Neural cell (in vitro differentiated cells): Measurements from ENCODE around the gene REC114. TPM values are rescaled to one million over a fixed set of nuclear protein-coding genes. Genes with fewer than 3 reads are reported as not detected.

Experiments
- H2AFZ ChIP-seq: fragments of 200-600, 300-800 bp; sonication (generic), shearing (Covaris generic); 2 replicates; pipeline ENCODE4 v1.6.0; 2014; ENCODE audit warnings: low read depth, mild to moderate bottlenecking, antibody characterized with exemption, low read length, moderate library complexity
- H3F3A ChIP-seq: fragments of 200-600 bp; shearing (Covaris generic); 2 replicates; pipeline ENCODE4 v1.6.1; 2016; ENCODE audit warnings: mild to moderate bottlenecking, moderate library complexity, mixed read lengths, antibody characterized with exemption, low read length; ENCODE audit not compliant: insufficient read depth, poor library complexity, severe bottlenecking
- H3K27ac ChIP-seq: fragments of 200-600, 300-800 bp; sonication (generic), shearing (Covaris generic); 2 replicates; pipeline ENCODE4 v1.5.1; 2014; ENCODE audit warnings: mild to moderate bottlenecking, low read length, moderate library complexity
- H3K27me3 ChIP-seq: fragments of 300-800, 200-600 bp; sonication (generic), shearing (Covaris generic); 2 replicates; pipeline ENCODE4 v1.6.0; 2014; ENCODE audit warnings: mild to moderate bottlenecking, low read depth, low read length, moderate library complexity; ENCODE audit not compliant: insufficient read depth
- H3K36me3 ChIP-seq: fragments of 300-800, 200-600 bp; sonication (generic), shearing (Covaris generic); 2 replicates; pipeline ENCODE4 v1.5.1; 2014; ENCODE audit warnings: mild to moderate bottlenecking, antibody characterized with exemption, low read length, moderate library complexity; ENCODE audit not compliant: insufficient read depth
- H3K4me2 ChIP-seq: fragments of 300-800, 200-600 bp; sonication (generic), shearing (Covaris generic); 2 replicates; pipeline ENCODE4 v1.6.0; 2014; ENCODE audit warnings: mild to moderate bottlenecking, low read length
- H3K4me3 ChIP-seq: fragments of 300-800, 200-600 bp; sonication (generic), shearing (Covaris generic); 2 replicates; pipeline ENCODE4 v1.5.1; 2014; ENCODE audit warnings: mild to moderate bottlenecking, low read length, moderate library complexity
- H3K79me2 ChIP-seq: fragments of 200-600 bp; shearing (Covaris generic); replicated peaks from 2 replicates; pipeline ENCODE4 v1.6.0; 2014; ENCODE audit warnings: mild to moderate bottlenecking, low read length, moderate library complexity; ENCODE audit not compliant: insufficient read depth
- H3K9ac ChIP-seq: fragments of 300-800, 200-600 bp; sonication (generic), shearing (Covaris generic); 2 replicates; pipeline ENCODE4 v1.6.1; 2016; ENCODE audit warnings: mild to moderate bottlenecking, low read length, mixed read lengths
- H3K9me2 ChIP-seq: fragments of 200-600 bp; shearing (Covaris generic); 2 replicates; pipeline ENCODE4 v1.6.1; 2016; ENCODE audit warnings: mild to moderate bottlenecking, low read length, mixed read lengths; ENCODE audit not compliant: insufficient read depth
- H3K9me3 ChIP-seq: fragments of 200-600, 300-800 bp; sonication (generic), shearing (Covaris generic); 2 replicates; pipeline ENCODE4 v1.6.1; 2016; ENCODE audit warnings: mild to moderate bottlenecking, mixed run types, low read length, moderate library complexity, mixed read lengths
- H4K20me1 ChIP-seq: fragments of 200-600 bp; shearing (Covaris generic); 2 replicates; pipeline ENCODE4 v1.6.1; 2016; ENCODE audit warnings: mild to moderate bottlenecking, mixed run types; ENCODE audit not compliant: insufficient read depth
- CTCF ChIP-seq: fragments of 450-650 bp; IDR thresholded peaks from 2 replicates; pipeline ENCODE4 v1.5.1; 2014; ENCODE audit warnings: antibody characterized with exemption, mild to moderate bottlenecking, moderate library complexity; ENCODE audit not compliant: poor library complexity, severe bottlenecking
- EP300 ChIP-seq: fragments of 450-650 bp; conservative IDR thresholded peaks from 2 replicates; pipeline ENCODE4 v1.6.1; 2014; ENCODE audit warnings: antibody characterized with exemption, mild to moderate bottlenecking, moderate library complexity; ENCODE audit not compliant: poor library complexity, severe bottlenecking
- EZH2 ChIP-seq: fragments of 200-600, 300-800 bp; shearing (Covaris generic), sonication (generic); IDR thresholded peaks from 2 replicates; pipeline ENCODE4 v1.6.1; 2014; ENCODE audit warnings: antibody characterized with exemption, low read length, borderline replicate concordance, mild to moderate bottlenecking; ENCODE audit not compliant: insufficient read depth, poor library complexity, severe bottlenecking
- MXI1 ChIP-seq: fragments of 450-650 bp; conservative IDR thresholded peaks from 2 replicates; pipeline ENCODE4 v1.6.1; 2014; ENCODE audit warnings: antibody characterized with exemption, mild to moderate bottlenecking; ENCODE audit not compliant: poor library complexity, severe bottlenecking
- POLR2AphosphoS5 ChIP-seq: IDR thresholded peaks from 2 replicates; pipeline ENCODE4 v1.6.1; 2012
- RAD21 ChIP-seq: fragments of 450-650 bp; conservative IDR thresholded peaks from 2 replicates; pipeline ENCODE4 v1.6.1; 2014; ENCODE audit warnings: antibody characterized with exemption, mild to moderate bottlenecking, moderate library complexity
- SMC3 ChIP-seq: fragments of 450-650 bp; conservative IDR thresholded peaks from 2 replicates; pipeline ENCODE4 v1.6.1; 2014; ENCODE audit warnings: antibody characterized with exemption, mild to moderate bottlenecking, moderate library complexity; ENCODE audit not compliant: poor library complexity
- TAF1 ChIP-seq: IDR thresholded peaks from 2 replicates; pipeline ENCODE4 v1.6.1; 2012; ENCODE audit warnings: low read depth
- polyA plus RNA-seq: library from polyadenylated mRNA; depleted of rRNA; stranded (reverse); fragments of >200 nt; gene quantifications from 2 replicates; pipeline ENCODE4 v1.2.3, GENCODE V29; 2014
- TF ChIP-seq, protein P1 (sequence below): IDR thresholded peaks from 2 replicates; pipeline ENCODE4 v1.6.1; 2012; ENCODE audit warnings: borderline replicate concordance

Gene REC114
- polyA plus RNA-seq, 1 donor from 2014 or later: not detected

GRCh38 chr15:73394782-73395181, 48.2 kb upstream of the REC114 start:
- H3K9ac ChIP-seq: no peak overlapping the region
- no peaks in the 10 kb centered on the region for H3K79me2 ChIP-seq
- no peak overlapping the region for H3K4me3 ChIP-seq
- H3K27me3 ChIP-seq: no peaks in the 10 kb centered on the region
- H2AFZ ChIP-seq: no peak overlapping the region
- H3K9me3 ChIP-seq: no peaks in the 10 kb centered on the region
- H3K4me2 ChIP-seq: no peak overlapping the region
- H3K36me3 ChIP-seq: no peaks in the 10 kb centered on the region
- TF ChIP-seq SMC3: no peak
- no peak for TF ChIP-seq MXI1
- no peak for TF ChIP-seq TAF1
- TF ChIP-seq EP300: no peak
- no peaks in the 10 kb centered on the region for H3K9me2 ChIP-seq
- H4K20me1 ChIP-seq: no peaks in the 10 kb centered on the region
- no peaks in the 10 kb centered on the region for H3F3A ChIP-seq
- H3K27ac ChIP-seq: no peak overlapping the region

- H3K4me2 ChIP-seq: no peak overlapping the region
- no peaks in the 10 kb centered on the region for H4K20me1 ChIP-seq
- H3K4me3 ChIP-seq: no peak overlapping the region
- H3K79me2 ChIP-seq: no peaks in the 10 kb centered on the region
- no peak overlapping the region for H3K9ac ChIP-seq
- H3F3A ChIP-seq: no peaks in the 10 kb centered on the region
- no peak overlapping the region for H2AFZ ChIP-seq
- no peaks in the 10 kb centered on the region for H3K9me2 ChIP-seq
- no peaks in the 10 kb centered on the region for H3K36me3 ChIP-seq
- H3K27ac ChIP-seq: no peak overlapping the region
- H3K9me3 ChIP-seq: no peaks in the 10 kb centered on the region
- no peak for TF ChIP-seq EP300
- TF ChIP-seq MXI1: no peak
- TF ChIP-seq, protein P1, sequence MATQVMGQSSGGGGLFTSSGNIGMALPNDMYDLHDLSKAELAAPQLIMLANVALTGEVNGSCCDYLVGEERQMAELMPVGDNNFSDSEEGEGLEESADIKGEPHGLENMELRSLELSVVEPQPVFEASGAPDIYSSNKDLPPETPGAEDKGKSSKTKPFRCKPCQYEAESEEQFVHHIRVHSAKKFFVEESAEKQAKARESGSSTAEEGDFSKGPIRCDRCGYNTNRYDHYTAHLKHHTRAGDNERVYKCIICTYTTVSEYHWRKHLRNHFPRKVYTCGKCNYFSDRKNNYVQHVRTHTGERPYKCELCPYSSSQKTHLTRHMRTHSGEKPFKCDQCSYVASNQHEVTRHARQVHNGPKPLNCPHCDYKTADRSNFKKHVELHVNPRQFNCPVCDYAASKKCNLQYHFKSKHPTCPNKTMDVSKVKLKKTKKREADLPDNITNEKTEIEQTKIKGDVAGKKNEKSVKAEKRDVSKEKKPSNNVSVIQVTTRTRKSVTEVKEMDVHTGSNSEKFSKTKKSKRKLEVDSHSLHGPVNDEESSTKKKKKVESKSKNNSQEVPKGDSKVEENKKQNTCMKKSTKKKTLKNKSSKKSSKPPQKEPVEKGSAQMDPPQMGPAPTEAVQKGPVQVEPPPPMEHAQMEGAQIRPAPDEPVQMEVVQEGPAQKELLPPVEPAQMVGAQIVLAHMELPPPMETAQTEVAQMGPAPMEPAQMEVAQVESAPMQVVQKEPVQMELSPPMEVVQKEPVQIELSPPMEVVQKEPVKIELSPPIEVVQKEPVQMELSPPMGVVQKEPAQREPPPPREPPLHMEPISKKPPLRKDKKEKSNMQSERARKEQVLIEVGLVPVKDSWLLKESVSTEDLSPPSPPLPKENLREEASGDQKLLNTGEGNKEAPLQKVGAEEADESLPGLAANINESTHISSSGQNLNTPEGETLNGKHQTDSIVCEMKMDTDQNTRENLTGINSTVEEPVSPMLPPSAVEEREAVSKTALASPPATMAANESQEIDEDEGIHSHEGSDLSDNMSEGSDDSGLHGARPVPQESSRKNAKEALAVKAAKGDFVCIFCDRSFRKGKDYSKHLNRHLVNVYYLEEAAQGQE: no peak
- TF ChIP-seq POLR2AphosphoS5: no peak
- no peak for TF ChIP-seq RAD21
- no peak for TF ChIP-seq TAF1
- no peak for TF ChIP-seq CTCF
- no peak for TF ChIP-seq SMC3
- no peak for TF ChIP-seq EZH2
- H3K27me3 ChIP-seq: no peaks in the 10 kb centered on the region
Measured at GRCh38 chr15:73395671-73396070, 47.3 kb upstream of the REC114 start.
